C4-2B (cell line): ENCODE measurements around the gene OTOA.

Experiments used
- H3K27ac ChIP-seq: fragments of 450-650 bp; 2 replicates; pipeline ENCODE4 v1.5.1; 2017
- CTCF ChIP-seq: fragments of 450-650 bp; conservative IDR thresholded peaks from 2 replicates; pipeline ENCODE4 v1.5.1; 2017; ENCODE audit warnings: mild to moderate bottlenecking
- ZFX ChIP-seq: fragments of 450-650 bp; IDR thresholded peaks from 2 replicates; pipeline ENCODE4 v1.6.1; 2017

Gene OTOA

GRCh38 chr16:21694609-21695008 is 30.8 kb downstream of the OTOA start:
- TF ChIP-seq CTCF = no peak
- TF ChIP-seq ZFX = no peak
- H3K27ac ChIP-seq = no peak overlapping the region

DNA sequence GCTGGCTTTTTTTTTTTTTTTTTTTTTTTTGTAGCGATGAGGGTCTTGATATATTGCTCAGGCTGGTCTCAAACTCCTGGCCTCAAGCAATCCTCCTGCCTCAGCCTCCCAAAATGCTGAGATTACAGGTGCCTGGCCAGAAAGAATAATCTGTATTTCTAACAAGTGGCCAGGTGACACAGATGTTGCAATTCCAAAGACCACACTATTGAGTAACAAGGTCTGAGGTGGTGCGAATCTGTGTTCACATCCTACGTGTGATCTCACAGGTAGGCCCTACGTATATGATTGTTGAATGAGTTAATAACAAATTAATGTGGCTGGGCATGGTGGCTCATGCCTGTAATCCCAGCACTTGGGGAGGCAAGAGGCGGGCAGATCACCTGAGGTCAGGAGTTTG is 33.3 kb downstream of the OTOA start:
- TF ChIP-seq CTCF = no peak
- TF ChIP-seq ZFX = no peak

DNA sequence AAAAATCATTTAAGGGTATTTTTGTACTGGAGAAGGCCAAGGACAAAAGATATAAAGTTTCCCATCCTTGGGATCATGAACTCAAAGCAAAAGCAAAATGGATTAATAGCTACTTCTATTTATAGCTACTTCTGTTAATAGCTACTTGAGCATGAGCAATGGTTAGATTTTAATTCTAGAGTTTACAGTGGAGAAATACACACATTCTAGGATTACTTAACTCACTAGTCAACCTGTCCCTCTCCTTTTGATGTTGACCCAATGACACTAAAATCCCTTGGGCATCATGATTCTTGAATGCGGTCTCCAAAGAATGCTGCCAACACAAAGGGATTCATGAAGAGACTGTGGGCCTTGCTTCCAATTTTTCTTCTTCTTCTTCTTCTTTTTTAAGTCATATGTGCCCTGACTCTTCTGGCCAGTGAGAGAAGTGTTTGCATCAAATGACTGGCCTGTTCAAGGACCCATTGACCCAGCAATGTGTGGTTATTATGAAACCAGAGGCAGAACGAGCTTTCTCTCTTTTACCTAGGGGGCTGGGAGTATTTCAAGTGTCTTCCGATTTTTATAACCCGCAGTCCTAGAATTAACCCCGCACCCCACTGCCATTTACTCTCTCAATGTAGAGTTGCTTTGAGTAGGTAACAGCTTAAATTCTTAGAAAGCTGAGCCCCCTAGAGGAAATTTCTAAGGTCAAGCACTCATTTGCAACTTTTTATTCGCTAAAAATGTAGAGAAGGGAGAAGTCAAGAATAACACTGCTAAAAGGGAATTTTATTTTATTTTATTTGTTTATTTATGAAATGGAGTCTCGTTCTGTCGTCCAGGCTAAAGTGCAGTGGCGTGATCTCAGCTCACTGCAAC is 34.6 kb downstream of the OTOA start:
- H3K27ac ChIP-seq = no peak overlapping the region
- TF ChIP-seq CTCF = no peak
- no peak for TF ChIP-seq ZFX

More for the DNA sequence above, 33.3 kb downstream of the OTOA start:
- no peak overlapping the region for H3K27ac ChIP-seq

- no peak overlapping the region for H3K27ac ChIP-seq
- TF ChIP-seq ZFX = no peak
- TF ChIP-seq CTCF = no peak
These were observed 37.5 kb downstream of the OTOA start for GRCh38 chr16:21701271-21701670.

DNA sequence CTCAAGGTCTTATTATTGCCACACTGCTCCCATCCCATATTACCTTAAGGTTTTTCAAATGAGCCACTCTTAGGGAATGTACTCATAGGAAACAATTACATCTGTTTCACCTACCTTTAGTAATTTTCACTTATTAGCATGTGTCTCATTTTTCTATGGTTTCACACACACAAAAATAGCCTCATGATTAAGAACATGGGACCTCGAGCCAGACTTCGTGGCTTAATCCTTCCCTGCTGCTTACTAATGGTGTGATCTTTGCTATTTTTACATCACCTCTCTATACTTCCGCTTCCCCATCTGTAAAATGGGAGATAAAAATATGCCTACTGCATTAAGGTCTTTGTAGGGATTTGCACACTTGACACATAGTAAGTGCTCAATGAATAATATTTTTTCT is 38.5 kb downstream of the OTOA start:
- H3K27ac ChIP-seq = no peak overlapping the region
- TF ChIP-seq CTCF (no peak), ZFX (no peak)

DNA sequence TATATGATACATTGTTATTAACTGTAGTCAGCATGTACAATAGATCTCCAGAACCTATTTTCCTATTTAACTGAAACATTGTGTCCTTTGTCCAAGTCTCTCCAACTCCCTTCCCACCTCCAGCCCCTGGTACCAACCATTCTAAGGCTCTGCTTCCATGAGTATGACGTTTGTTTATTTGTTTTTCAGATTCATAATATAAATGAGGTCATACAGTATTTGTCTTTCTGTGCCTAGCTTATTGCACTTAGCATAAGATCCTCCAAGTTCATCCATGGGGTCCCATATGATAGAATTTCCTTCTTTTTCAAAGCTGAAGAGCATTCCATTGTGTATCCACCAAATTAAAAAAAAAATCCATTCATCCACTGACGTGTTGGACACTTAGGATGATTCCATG is 39.4 kb downstream of the OTOA start:
- no peak overlapping the region for H3K27ac ChIP-seq
- TF ChIP-seq CTCF (no peak), ZFX (no peak)

DNA sequence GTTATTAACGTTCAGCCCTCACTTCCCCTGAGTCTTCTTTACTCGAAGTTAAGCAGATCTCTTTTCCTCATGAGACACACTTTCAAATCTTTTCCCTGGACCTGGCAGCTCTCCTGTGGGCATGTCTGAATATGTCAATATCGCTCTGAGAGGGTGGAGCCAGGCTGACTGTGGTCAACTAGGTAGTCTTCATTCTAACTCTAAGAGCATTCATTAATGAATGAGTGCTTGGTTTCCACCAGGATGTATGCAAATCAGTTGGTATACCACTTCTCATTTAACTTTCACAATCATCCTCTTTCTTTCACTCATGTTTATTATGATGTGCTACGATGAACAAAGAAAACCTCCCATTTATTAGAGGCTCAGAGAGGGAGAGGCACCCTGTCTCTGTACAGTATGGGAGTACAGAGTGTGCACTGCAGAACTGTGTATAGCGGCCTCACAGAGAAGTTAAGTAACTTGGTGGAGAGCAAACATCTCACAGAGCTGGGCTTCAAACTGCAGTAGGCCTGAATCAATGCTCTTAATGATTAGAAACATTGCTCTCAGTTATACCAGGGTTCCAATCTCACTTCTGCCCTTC is 39.9 kb downstream of the OTOA start:
- no peak overlapping the region for H3K27ac ChIP-seq
- no peak for TF ChIP-seq ZFX
- TF ChIP-seq CTCF = no peak
